Mesodermal cell (in vitro differentiated cells): ENCODE results near the gene WDR37.

ENCODE experiments used
- H3K27ac ChIP-seq: 2 replicates; pipeline ENCODE4 v1.7.0; 2013; ENCODE audit warnings: mild to moderate bottlenecking, low read depth, low read length, moderate library complexity; ENCODE audit not compliant: severe bottlenecking
- H3K36me3 ChIP-seq: 2 replicates; pipeline ENCODE4 v1.7.1; 2013; ENCODE audit warnings: mild to moderate bottlenecking, low read length, moderate library complexity; ENCODE audit not compliant: control insufficient read depth, insufficient read depth
- H3K4me1 ChIP-seq: one replicate; pipeline ENCODE4 v1.7.1; 2013; ENCODE audit warnings: mild to moderate bottlenecking, low read length; ENCODE audit not compliant: insufficient read depth, control insufficient read depth, poor library complexity, severe bottlenecking
- H3K4me3 ChIP-seq: 2 replicates; pipeline ENCODE4 v1.7.0; 2013; ENCODE audit warnings: low read length, control low read depth, mild to moderate bottlenecking; ENCODE audit not compliant: insufficient read depth, poor library complexity, severe bottlenecking; ENCODE audit errors: extremely low read depth
- H3K9me3 ChIP-seq: 2 replicates; pipeline ENCODE4 v1.7.1; 2013; ENCODE audit warnings: mild to moderate bottlenecking, low read length, moderate library complexity; ENCODE audit not compliant: control insufficient read depth
- WGBS, 2 experiments: methylation state at CpG; one replicate each; pipeline ENCODE4 v1.1.5; 2013; ENCODE audit warnings: missing lambda C conversion rate in 2 of 2; ENCODE audit not compliant: insufficient coverage in 2 of 2; 5-methylcytosine and 5-hydroxymethylcytosine counted together

WDR37 gene

GRCh38 chr10:1169186-1169885 is 113.2 kb downstream of the WDR37 start:
- H3K4me3 ChIP-seq = no peak overlapping the region
- H3K27ac ChIP-seq = no peak overlapping the region
- H3K4me1 ChIP-seq = no peaks in the 10 kb centered on the region
- WGBS, 2 experiments = 77 to 78% methylated on average over 13 to 18 of the region's 23 CpGs
- H3K36me3 ChIP-seq = no peaks in the 10 kb centered on the region
- H3K9me3 ChIP-seq = no peaks in the 10 kb centered on the region

- Histone ChIP-seq H3K36me3 (no peaks in the 10 kb centered on the region), H3K4me1 (no peaks in the 10 kb centered on the region), H3K27ac (no peak overlapping the region), H3K9me3 (no peaks in the 10 kb centered on the region), H3K4me3 (no peak overlapping the region)
- WGBS, 2 experiments = 74 to 81% methylated on average over 20 to 21 of the region's 22 CpGs
Measured at GRCh38 chr10:1169981-1170866, 114.0 kb downstream of the WDR37 start.

GRCh38 chr10:1170867-1171180 is 114.6 kb downstream of the WDR37 start:
- H3K27ac ChIP-seq = no peak overlapping the region
- 92 to 94% methylated on average over 13 of the region's 13 CpGs for WGBS, 2 experiments

GRCh38 chr10:1171182-1171581 is 115.0 kb downstream of the WDR37 start:
- no peaks in the 10 kb centered on the region for H3K4me1 ChIP-seq
- H3K27ac ChIP-seq = no peak overlapping the region
- H3K4me3 ChIP-seq = no peak overlapping the region
- no peaks in the 10 kb centered on the region for H3K36me3 ChIP-seq
- WGBS, 2 experiments = 79 to 95% methylated on average over 3 to 4 of the region's 4 CpGs
- no peaks in the 10 kb centered on the region for H3K9me3 ChIP-seq

More at GRCh38 chr10:1170867-1171180, 114.6 kb downstream of the WDR37 start:
- no peak overlapping the region for H3K4me3 ChIP-seq
- no peaks in the 10 kb centered on the region for H3K36me3 ChIP-seq
- no peaks in the 10 kb centered on the region for H3K9me3 ChIP-seq
- H3K4me1 ChIP-seq = no peaks in the 10 kb centered on the region

GRCh38 chr10:1171586-1171985 is 115.4 kb downstream of the WDR37 start:
- H3K9me3 ChIP-seq = no peaks in the 10 kb centered on the region
- 79 to 93% methylated on average over 4 of the region's 9 CpGs for WGBS, 2 experiments
- H3K36me3 ChIP-seq = no peaks in the 10 kb centered on the region
- H3K27ac ChIP-seq = no peak overlapping the region
- no peaks in the 10 kb centered on the region for H3K4me1 ChIP-seq
- H3K4me3 ChIP-seq = no peak overlapping the region

- Histone ChIP-seq H3K9me3 (no peaks in the 10 kb centered on the region), H3K4me1 (no peaks in the 10 kb centered on the region), H3K36me3 (no peaks in the 10 kb centered on the region), H3K4me3 (no peak overlapping the region), H3K27ac (no peak overlapping the region)
- WGBS, 2 experiments = 82 to 95% methylated on average over 9 to 10 of the region's 15 CpGs
Measured at GRCh38 chr10:1172256-1172984, 116.2 kb downstream of the WDR37 start.

GRCh38 chr10:1173091-1173490 is 116.9 kb downstream of the WDR37 start:
- no peaks in the 10 kb centered on the region for H3K4me1 ChIP-seq
- H3K36me3 ChIP-seq = no peaks in the 10 kb centered on the region
- no peak overlapping the region for H3K27ac ChIP-seq
- 91 to 94% methylated on average over 26 of the region's 27 CpGs for WGBS, 2 experiments
- H3K4me3 ChIP-seq = no peak overlapping the region
- no peaks in the 10 kb centered on the region for H3K9me3 ChIP-seq

- Histone ChIP-seq H3K27ac (no peak overlapping the region), H3K9me3 (no peaks in the 10 kb centered on the region), H3K36me3 (no peaks in the 10 kb centered on the region), H3K4me1 (no peaks in the 10 kb centered on the region), H3K4me3 (no peak overlapping the region)
- 60 to 84% methylated on average over 1 to 3 of the region's 5 CpGs for WGBS, 2 experiments
Measured at GRCh38 chr10:1174022-1174421, 117.8 kb downstream of the WDR37 start.

GRCh38 chr10:1175956-1176565 is 119.9 kb downstream of the WDR37 start:
- Histone ChIP-seq H3K4me3 (no peak overlapping the region), H3K36me3 (no peaks in the 10 kb centered on the region), H3K4me1 (no peaks in the 10 kb centered on the region), H3K27ac (no peak overlapping the region), H3K9me3 (no peaks in the 10 kb centered on the region)
- 96 to 98% methylated on average over 12 to 20 of the region's 23 CpGs for WGBS, 2 experiments

GRCh38 chr10:1177936-1178335 is 121.8 kb downstream of the WDR37 start:
- H3K9me3 ChIP-seq = no peaks in the 10 kb centered on the region
- H3K27ac ChIP-seq = no peak overlapping the region
- no peak overlapping the region for H3K4me3 ChIP-seq
- H3K36me3 ChIP-seq = no peaks in the 10 kb centered on the region
- H3K4me1 ChIP-seq = no peaks in the 10 kb centered on the region
- WGBS, 2 experiments = 86 to 91% methylated on average over 5 to 9 of the region's 9 CpGs
